PFSK-1 (cell line): ENCODE measurements around the gene CDK5RAP1.

Experiments used
- POLR2AphosphoS5 ChIP-seq: IDR thresholded peaks from 2 replicates; pipeline ENCODE4 v1.6.1; 2012; ENCODE audit warnings: low read depth, mild to moderate bottlenecking, control low read depth, low read length, moderate library complexity
- SIN3A ChIP-seq: IDR thresholded peaks from 2 replicates; pipeline ENCODE4 v1.6.1; 2012; ENCODE audit warnings: mild to moderate bottlenecking, low read length, moderate library complexity, borderline replicate concordance; ENCODE audit not compliant: insufficient read depth
- TF ChIP-seq, protein P1 (sequence below), 2 experiments: IDR thresholded peaks; 2 replicates each; pipeline versions ENCODE4 v1.6.1 to v1.8.0; 2011 to 2012; ENCODE audit warnings: low read depth in 2 of 2, low read length in 2 of 2, control low read depth in 1 of 2, inconsistent platforms in 1 of 2, mild to moderate bottlenecking in 1 of 2, moderate library complexity in 1 of 2; ENCODE audit not compliant: insufficient read depth in 1 of 2

DNA sequence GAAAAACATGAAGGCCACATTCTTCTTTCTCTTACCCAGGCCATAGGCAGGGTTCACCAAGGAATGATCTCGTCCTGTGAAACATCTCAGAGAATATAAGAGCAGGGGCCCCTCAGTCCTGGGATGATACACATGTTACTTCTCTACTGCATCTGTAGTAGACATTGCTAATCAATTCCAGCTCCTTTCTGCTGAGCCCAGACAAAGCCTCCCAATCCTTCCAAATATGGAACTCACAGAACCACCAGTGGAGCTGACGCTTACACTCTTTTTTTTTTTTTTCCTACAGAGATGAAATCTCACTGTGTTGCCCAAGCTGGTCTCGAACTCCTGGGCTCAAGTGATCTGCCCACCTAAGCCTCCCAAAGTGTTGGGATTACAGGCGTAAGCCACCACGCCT lies 33.1 kb upstream of the CDK5RAP1 start:
- TF ChIP-seq POLR2AphosphoS5: no peak
- TF ChIP-seq SIN3A: no peak
- TF ChIP-seq, protein P1, sequence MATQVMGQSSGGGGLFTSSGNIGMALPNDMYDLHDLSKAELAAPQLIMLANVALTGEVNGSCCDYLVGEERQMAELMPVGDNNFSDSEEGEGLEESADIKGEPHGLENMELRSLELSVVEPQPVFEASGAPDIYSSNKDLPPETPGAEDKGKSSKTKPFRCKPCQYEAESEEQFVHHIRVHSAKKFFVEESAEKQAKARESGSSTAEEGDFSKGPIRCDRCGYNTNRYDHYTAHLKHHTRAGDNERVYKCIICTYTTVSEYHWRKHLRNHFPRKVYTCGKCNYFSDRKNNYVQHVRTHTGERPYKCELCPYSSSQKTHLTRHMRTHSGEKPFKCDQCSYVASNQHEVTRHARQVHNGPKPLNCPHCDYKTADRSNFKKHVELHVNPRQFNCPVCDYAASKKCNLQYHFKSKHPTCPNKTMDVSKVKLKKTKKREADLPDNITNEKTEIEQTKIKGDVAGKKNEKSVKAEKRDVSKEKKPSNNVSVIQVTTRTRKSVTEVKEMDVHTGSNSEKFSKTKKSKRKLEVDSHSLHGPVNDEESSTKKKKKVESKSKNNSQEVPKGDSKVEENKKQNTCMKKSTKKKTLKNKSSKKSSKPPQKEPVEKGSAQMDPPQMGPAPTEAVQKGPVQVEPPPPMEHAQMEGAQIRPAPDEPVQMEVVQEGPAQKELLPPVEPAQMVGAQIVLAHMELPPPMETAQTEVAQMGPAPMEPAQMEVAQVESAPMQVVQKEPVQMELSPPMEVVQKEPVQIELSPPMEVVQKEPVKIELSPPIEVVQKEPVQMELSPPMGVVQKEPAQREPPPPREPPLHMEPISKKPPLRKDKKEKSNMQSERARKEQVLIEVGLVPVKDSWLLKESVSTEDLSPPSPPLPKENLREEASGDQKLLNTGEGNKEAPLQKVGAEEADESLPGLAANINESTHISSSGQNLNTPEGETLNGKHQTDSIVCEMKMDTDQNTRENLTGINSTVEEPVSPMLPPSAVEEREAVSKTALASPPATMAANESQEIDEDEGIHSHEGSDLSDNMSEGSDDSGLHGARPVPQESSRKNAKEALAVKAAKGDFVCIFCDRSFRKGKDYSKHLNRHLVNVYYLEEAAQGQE (IDR thresholded peaks at IDR 0.05; ENCODE audit: insufficient read depth in 1 of 2, low read depth in 2 of 2, low read length in 2 of 2): no peak
